GM12878 (cell line): ENCODE measurements around the gene KRT25. TPM values are rescaled to one million over a fixed set of nuclear protein-coding genes. Genes with fewer than 3 reads are reported as not detected.

Experiments
- ATAC-seq: fragments of 200-7000 bp; cut with Tn5 transposase; 3 replicates; pipeline ENCODE4 v1.9.1; 2020; ENCODE audit warnings: mild to moderate bottlenecking, moderate library complexity
- BruUV-seq: library from RNA; stranded (reverse); fragments of 400-500 nt; replicated peaks from 2 replicates; lab custom pipeline; 2021; lab: Mats Ljungman, UMichigan
- CTCF ChIA-PET: fragments of 300-600 bp; sonication (Branson Sonifier 250); formaldehyde crosslinking; extraction: SDS; loops from one replicate; lab custom pipeline; 2021; ENCODE audit warnings: inconsistent platforms; lab: Yijun Ruan, JAX
- POLR2A ChIA-PET: fragments of 350-600 bp; formaldehyde crosslinking; extraction: SDS; loops from one replicate; lab custom pipeline; 2021; ENCODE audit warnings: inconsistent platforms; lab: Charles Lee
- RAD21 ChIA-PET: fragments of 300-600 bp; sonication (Branson Sonifier 250); formaldehyde crosslinking; loops from one replicate; lab custom pipeline; 2023; ENCODE audit warnings: antibody characterized with exemption; ENCODE audit not compliant: unreplicated experiment; lab: Charles Lee
- SMC1A ChIA-PET: fragments of 300-600 bp; sonication (Branson Sonifier 250); formaldehyde crosslinking; loops from one replicate; lab custom pipeline; 2023; ENCODE audit not compliant: unreplicated experiment, uncharacterized antibody; lab: Charles Lee
- DNase-seq: peaks from one replicate; pipeline ENCODE4 v3.0.0-alpha.2; 2011; ENCODE audit warnings: low read depth, low spot score
- FAIRE-seq: peaks from 3 replicates; lab custom pipeline; 2011; peaks lifted over from hg19 to GRCh38; lab: Jason Lieb, UNC
- H2AFZ ChIP-seq: 2 replicates; pipeline ENCODE4 v1.6.0; 2011; ENCODE audit warnings: low read depth, low read length, control low read depth; ENCODE audit not compliant: control insufficient read depth
- H3K27ac ChIP-seq: 2 replicates; pipeline ENCODE4 v1.5.1; 2011; ENCODE audit warnings: control low read depth; ENCODE audit not compliant: control insufficient read depth, insufficient read depth
- H3K27me3 ChIP-seq, 2 experiments: replicated peaks in 1 of 2; 2 replicates each; pipeline versions ENCODE4 v1.6.0 to v1.6.1; 2011; ENCODE audit warnings: low read length in 1 of 2; ENCODE audit not compliant: control insufficient read depth in 2 of 2, insufficient read depth in 2 of 2
- H3K36me3 ChIP-seq, 2 experiments: 2 replicates each; pipeline ENCODE4 v1.5.1; 2011; ENCODE audit warnings: low read length in 1 of 2; ENCODE audit not compliant: control insufficient read depth in 2 of 2, insufficient read depth in 2 of 2
- H3K4me1 ChIP-seq: 2 replicates; pipeline ENCODE4 v1.6.1; 2011; ENCODE audit warnings: mild to moderate bottlenecking, low read length, moderate library complexity, mixed read lengths; ENCODE audit not compliant: control insufficient read depth, insufficient read depth
- H3K4me2 ChIP-seq: 2 replicates; pipeline ENCODE4 v1.6.0; 2011; ENCODE audit warnings: control low read depth; ENCODE audit not compliant: control insufficient read depth, insufficient read depth
- H3K4me3 ChIP-seq: fragments of 200-600 bp; sonication (generic); 2 replicates; pipeline ENCODE4 v1.5.1; 2016
- H3K79me2 ChIP-seq: 2 replicates; pipeline ENCODE4 v1.6.0; 2011; ENCODE audit warnings: low read length; ENCODE audit not compliant: control insufficient read depth, insufficient read depth
- H3K9ac ChIP-seq: 2 replicates; pipeline ENCODE4 v1.8.0; 2011; ENCODE audit warnings: low read length, control low read depth, mixed read lengths; ENCODE audit not compliant: control insufficient read depth, insufficient read depth
- H3K9me3 ChIP-seq: replicated peaks from 3 replicates; pipeline ENCODE4 v1.5.1; 2011; ENCODE audit warnings: mild to moderate bottlenecking, low read length; ENCODE audit not compliant: control insufficient read depth, insufficient read depth
- H4K20me1 ChIP-seq: 2 replicates; pipeline ENCODE4 v1.6.0; 2011; ENCODE audit not compliant: control insufficient read depth, insufficient read depth
- JUNB ChIP-seq: IDR thresholded peaks from 2 replicates; pipeline ENCODE4 v1.6.1; 2016; ENCODE audit warnings: antibody characterized with exemption, mild to moderate bottlenecking
- MTA2 ChIP-seq: fragments of 450-650 bp; IDR thresholded peaks from 2 replicates; pipeline ENCODE4 v1.6.1; 2016; ENCODE audit warnings: low read depth, mild to moderate bottlenecking, moderate library complexity
- WGBS: methylation state at CpG from one replicate; pipeline ENCODE4 v1.1.6; 2016; ENCODE audit warnings: low lambda C conversion rate; ENCODE audit not compliant: insufficient replicate concordance, insufficient coverage; ENCODE audit errors: missing lambda C conversion rate; 5-methylcytosine and 5-hydroxymethylcytosine counted together
- in situ Hi-C: fragments of 300-500 bp; cut with MboI; formaldehyde crosslinking; loops from 9 replicates; pipeline ENCODE4 v1.14.3; 2018; ENCODE audit warnings: mixed read lengths
- intact Hi-C: fragments of 100-400 bp; cut with micrococcal nuclease; formaldehyde crosslinking; loops from one replicate; pipeline ENCODE4 v1.14.2; 2022; ENCODE audit not compliant: unreplicated experiment
- polyA plus RNA-seq, 11 experiments: library from polyadenylated mRNA; depleted of rRNA in 4 of 11; unstranded in 6 of 11; stranded (reverse) in 5 of 11; fragments of >200 nt; fragmentation: Nextera tagmentation in 4 of 11; fragmentation: Illumina TruSeq in 1 of 11; extraction: Ambion mirVana in 4 of 11; extraction: Trizol in 1 of 11; gene quantifications; 1 replicate in 1 of 11; 2 replicates in 10 of 11; pipeline versions ENCODE4 v1.2.1 to v1.2.3, GENCODE V29; 2011 to 2016; ENCODE audit warnings: inconsistent platforms in 2 of 11, missing spikeins in 2 of 11, low read depth in 1 of 11
- total RNA-seq, 4 experiments: library from RNA; depleted of rRNA in 3 of 4; stranded (reverse); fragments of >200 nt in 3 of 4; fragmentation: Illumina TruSeq in 1 of 4; extraction: Trizol in 1 of 4; gene quantifications; 2 replicates each; pipeline versions ENCODE4 v1.2.1 to v1.2.3, GENCODE V29; 2013 to 2021
- TF ChIP-seq, protein P1 (sequence below): fragments of 450-650 bp; IDR thresholded peaks from 2 replicates; pipeline ENCODE4 v1.6.1; 2017; ENCODE audit warnings: mild to moderate bottlenecking, moderate library complexity

The KRT25 gene
- total and polyA plus RNA-seq, 10 of the 15 experiments (the other 5 are each of a cell fraction or from before 2014, with no cell fraction given), result not detected

DNA sequence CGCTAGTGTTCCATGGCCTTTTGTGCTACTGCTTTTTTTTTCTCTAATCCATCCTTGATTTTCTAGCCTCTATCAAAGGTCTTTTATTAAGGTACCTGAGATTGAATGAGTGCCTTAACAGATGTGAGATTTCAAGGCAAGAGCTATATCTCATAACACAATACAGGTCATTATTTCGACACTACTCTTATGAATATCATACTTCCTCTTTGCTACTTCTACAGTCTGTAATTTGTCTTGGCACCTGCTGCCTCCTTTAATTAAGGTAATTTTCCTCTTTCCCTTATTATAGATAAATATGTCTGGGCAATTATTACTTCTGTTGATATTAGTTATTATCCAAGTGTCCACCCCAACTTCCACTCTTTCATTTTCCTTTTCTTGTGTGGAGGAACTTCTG is 39.3 kb upstream of the KRT25 start:
- Histone ChIP-seq H3K79me2 (no peaks in the 10 kb centered on the region), H3K27me3 (peaks cover 2 to 9% of the 10 kb centered on the region in 2 experiments; a peak in 1 of 4 replicates), H2AFZ (no peak overlapping the region), H4K20me1 (no peaks in the 10 kb centered on the region), H3K4me1 (no peaks in the 10 kb centered on the region), H3K4me2 (no peak overlapping the region), H3K4me3 (no peak overlapping the region), H3K9ac (no peak overlapping the region), H3K27ac (no peak overlapping the region), H3K9me3 (no peaks in the 10 kb centered on the region), H3K36me3 (no peaks in the 10 kb centered on the region)
- ChIA-PET CTCF (interaction anchor here (0.6 to 1.2 kb wide), 3 partner anchors 129 to 755 kb away, joined by 3 to 4 read pairs (median 3); partner anchors contain the start of gene KRT222), SMC1A (interaction anchor here (0.6 to 1.0 kb wide), 3 partner anchors 13 to 170 kb away, joined by 3 read pairs; no protein-coding TSS in a partner anchor), RAD21 (interaction anchor here (0.6 to 1.3 kb wide), 3 partner anchors 24 to 179 kb away, joined by 3 to 5 read pairs (median 4); no protein-coding TSS in a partner anchor), POLR2A (no interaction called here)
- intact Hi-C loops (loop anchor here (10.0 kb wide), 1 partner anchor 250 kb away; no protein-coding TSS in a partner anchor), in situ Hi-C loops (no loop called here)
- FAIRE-seq, result no peak
- 0 out of 2 replicates have a peak, but pooled peaks have one; percentile 17 for TF ChIP-seq JUNB
- TF ChIP-seq, protein P1, sequence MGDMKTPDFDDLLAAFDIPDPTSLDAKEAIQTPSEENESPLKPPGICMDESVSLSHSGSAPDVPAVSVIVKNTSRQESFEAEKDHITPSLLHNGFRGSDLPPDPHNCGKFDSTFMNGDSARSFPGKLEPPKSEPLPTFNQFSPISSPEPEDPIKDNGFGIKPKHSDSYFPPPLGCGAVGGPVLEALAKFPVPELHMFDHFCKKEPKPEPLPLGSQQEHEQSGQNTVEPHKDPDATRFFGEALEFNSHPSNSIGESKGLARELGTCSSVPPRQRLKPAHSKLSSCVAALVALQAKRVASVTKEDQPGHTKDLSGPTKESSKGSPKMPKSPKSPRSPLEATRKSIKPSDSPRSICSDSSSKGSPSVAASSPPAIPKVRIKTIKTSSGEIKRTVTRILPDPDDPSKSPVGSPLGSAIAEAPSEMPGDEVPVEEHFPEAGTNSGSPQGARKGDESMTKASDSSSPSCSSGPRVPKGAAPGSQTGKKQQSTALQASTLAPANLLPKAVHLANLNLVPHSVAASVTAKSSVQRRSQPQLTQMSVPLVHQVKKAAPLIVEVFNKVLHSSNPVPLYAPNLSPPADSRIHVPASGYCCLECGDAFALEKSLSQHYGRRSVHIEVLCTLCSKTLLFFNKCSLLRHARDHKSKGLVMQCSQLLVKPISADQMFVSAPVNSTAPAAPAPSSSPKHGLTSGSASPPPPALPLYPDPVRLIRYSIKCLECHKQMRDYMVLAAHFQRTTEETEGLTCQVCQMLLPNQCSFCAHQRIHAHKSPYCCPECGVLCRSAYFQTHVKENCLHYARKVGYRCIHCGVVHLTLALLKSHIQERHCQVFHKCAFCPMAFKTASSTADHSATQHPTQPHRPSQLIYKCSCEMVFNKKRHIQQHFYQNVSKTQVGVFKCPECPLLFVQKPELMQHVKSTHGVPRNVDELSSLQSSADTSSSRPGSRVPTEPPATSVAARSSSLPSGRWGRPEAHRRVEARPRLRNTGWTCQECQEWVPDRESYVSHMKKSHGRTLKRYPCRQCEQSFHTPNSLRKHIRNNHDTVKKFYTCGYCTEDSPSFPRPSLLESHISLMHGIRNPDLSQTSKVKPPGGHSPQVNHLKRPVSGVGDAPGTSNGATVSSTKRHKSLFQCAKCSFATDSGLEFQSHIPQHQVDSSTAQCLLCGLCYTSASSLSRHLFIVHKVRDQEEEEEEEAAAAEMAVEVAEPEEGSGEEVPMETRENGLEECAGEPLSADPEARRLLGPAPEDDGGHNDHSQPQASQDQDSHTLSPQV, result no peak
- peak; percentile 85 for TF ChIP-seq MTA2
- peak; percentile 74 for ATAC-seq
- WGBS, result 51% methylated on average over 2 of the region's 2 CpGs
- BruUV-seq, result no TSS peak
- no peak for DNase-seq
